Measurements from ENCODE around the gene BDKRB2. TPM values are rescaled to one million over a fixed set of nuclear protein-coding genes. Genes with fewer than 3 reads are reported as not detected.
A peak's percentile ranks its signal among the peaks of the same experiment; 100 is the strongest.

Gene BDKRB2
- total and polyA plus RNA-seq, 8 donors = 3.8 to 9.6 (median 6.6) TPM

DNA sequence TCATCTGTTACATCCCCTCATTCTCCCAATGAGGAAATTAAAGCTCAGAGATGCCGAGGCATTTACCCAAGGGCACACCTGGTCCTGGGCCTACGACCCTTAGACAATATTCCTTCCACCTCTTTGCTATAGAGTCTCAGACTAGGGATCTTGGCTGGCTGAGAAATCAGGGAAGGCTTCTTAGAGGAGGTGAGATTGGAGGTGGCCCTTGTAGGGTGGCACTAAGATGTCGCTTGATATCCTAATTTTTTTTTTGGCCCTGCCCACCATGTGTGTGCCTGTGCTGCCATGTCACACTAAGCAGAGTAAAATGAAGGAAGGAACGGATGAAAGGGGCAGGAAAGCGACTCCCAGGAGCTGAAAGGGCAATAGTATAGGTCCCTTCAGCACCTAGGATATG is 20.6 kb downstream of the BDKRB2 start:
- TF ChIP-seq, protein P1, sequence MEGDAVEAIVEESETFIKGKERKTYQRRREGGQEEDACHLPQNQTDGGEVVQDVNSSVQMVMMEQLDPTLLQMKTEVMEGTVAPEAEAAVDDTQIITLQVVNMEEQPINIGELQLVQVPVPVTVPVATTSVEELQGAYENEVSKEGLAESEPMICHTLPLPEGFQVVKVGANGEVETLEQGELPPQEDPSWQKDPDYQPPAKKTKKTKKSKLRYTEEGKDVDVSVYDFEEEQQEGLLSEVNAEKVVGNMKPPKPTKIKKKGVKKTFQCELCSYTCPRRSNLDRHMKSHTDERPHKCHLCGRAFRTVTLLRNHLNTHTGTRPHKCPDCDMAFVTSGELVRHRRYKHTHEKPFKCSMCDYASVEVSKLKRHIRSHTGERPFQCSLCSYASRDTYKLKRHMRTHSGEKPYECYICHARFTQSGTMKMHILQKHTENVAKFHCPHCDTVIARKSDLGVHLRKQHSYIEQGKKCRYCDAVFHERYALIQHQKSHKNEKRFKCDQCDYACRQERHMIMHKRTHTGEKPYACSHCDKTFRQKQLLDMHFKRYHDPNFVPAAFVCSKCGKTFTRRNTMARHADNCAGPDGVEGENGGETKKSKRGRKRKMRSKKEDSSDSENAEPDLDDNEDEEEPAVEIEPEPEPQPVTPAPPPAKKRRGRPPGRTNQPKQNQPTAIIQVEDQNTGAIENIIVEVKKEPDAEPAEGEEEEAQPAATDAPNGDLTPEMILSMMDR (IDR thresholded peaks at IDR 0.05) = no peak
- Histone ChIP-seq H3K4me1 (no peaks in the 10 kb centered on the region), H3K9me3 (no peaks in the 10 kb centered on the region), H3K27me3 (no peaks in the 10 kb centered on the region), H3K4me3 (no peak overlapping the region), H3K36me3 (no peaks in the 10 kb centered on the region), H3K27ac (no peak overlapping the region)
- DNase-seq (no peak), ATAC-seq (no peak), FAIRE-seq (no peak)
- 90 to 95% methylated on average over 5 of the region's 5 CpGs for WGBS, 2 donors
- intact Hi-C loops (cut with DNase I) = no loop called here

DNA sequence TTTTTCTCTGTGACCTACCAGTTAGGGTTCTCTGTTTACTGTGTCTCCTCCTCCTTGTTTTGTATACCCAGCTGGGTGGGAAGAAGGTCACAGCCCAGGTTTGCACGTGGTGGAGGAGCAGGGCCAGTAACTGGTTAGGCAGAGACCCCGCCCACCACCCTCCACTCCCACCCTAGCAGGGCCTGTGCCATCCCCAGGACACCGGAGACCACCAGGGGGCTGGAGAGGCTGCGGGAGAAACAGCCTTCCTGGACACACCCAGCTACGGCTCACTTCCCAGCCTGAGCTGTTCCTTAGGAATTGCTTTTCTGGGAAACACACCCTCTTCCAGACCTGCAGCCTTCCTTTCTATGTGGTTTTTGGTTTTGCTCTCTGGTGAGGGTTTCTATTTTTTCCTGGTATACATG is 21.1 kb downstream of the BDKRB2 start:
- TF ChIP-seq, protein P1 (IDR thresholded peaks at IDR 0.05) = no peak
- intact Hi-C loops (cut with DNase I) = no loop called here
- Histone ChIP-seq H3K36me3 (no peaks in the 10 kb centered on the region), H3K4me3 (no peak overlapping the region), H3K27ac (no peak overlapping the region), H3K27me3 (no peaks in the 10 kb centered on the region), H3K4me1 (no peaks in the 10 kb centered on the region), H3K9me3 (no peaks in the 10 kb centered on the region)
- DNase-seq = no peak
- no peak for FAIRE-seq
- 49 to 56% methylated on average over 5 of the region's 5 CpGs for WGBS, 2 donors
- ATAC-seq = peak in 2 of 4 donors; percentile 24 to 28

DNA sequence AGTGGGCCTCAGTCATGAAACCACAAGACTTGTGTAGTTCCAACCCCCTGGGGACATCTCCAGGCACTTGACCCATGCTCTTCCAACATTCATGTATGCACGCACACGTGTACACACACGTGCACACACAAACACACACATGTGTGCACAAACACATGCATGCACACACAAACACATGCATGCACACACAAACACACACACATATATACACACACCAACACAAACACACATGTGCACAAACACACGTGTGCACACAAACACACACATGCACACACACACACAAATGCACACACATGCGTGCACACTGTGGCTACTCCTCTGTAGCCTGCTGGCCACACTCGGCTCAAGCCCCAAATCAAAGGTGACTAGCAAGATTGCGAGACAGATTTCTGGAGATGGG is 22.8 kb downstream of the BDKRB2 start:
- WGBS, 2 donors = 81 to 91% methylated on average over 7 of the region's 7 CpGs
- Histone ChIP-seq H3K27ac (no peak overlapping the region), H3K27me3 (no peaks in the 10 kb centered on the region), H3K4me1 (no peaks in the 10 kb centered on the region), H3K36me3 (no peaks in the 10 kb centered on the region), H3K4me3 (no peak overlapping the region), H3K9me3 (no peaks in the 10 kb centered on the region)
- FAIRE-seq (no peak), DNase-seq (no peak), ATAC-seq (no peak)
- TF ChIP-seq, protein P1 (IDR thresholded peaks at IDR 0.05) = no peak
- intact Hi-C loops (cut with DNase I) = no loop called here

DNA sequence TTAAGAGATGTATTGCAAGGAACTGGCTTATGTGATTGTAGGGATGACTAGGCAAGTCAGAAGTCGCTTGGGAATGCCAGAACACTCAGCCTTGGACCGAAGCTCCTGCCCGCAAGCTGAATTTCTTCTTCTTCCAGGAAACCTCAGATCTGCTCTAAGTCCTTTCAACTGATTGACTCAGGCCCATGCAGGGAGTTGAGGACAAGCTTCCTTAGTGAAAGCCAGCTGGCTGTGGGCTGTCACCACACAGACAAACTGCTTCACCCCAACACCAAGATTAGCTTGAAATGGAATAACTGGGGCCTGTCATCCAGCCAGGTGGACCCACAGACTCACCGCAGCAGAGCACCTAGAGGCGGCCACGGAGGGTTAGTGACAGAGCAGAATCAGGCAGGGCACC is 24.7 kb downstream of the BDKRB2 start:
- Histone ChIP-seq H3K36me3 (no peaks in the 10 kb centered on the region), H3K4me1 (no peaks in the 10 kb centered on the region), H3K4me3 (no peak overlapping the region), H3K27ac (no peak overlapping the region), H3K9me3 (no peaks in the 10 kb centered on the region), H3K27me3 (no peaks in the 10 kb centered on the region)
- ATAC-seq (no peak), DNase-seq (no peak), FAIRE-seq (no peak)
- intact Hi-C loops (cut with DNase I) = no loop called here
- TF ChIP-seq, protein P1 (IDR thresholded peaks at IDR 0.05) = no peak
- 93 to 97% methylated on average over 6 of the region's 6 CpGs for WGBS, 2 donors

DNA sequence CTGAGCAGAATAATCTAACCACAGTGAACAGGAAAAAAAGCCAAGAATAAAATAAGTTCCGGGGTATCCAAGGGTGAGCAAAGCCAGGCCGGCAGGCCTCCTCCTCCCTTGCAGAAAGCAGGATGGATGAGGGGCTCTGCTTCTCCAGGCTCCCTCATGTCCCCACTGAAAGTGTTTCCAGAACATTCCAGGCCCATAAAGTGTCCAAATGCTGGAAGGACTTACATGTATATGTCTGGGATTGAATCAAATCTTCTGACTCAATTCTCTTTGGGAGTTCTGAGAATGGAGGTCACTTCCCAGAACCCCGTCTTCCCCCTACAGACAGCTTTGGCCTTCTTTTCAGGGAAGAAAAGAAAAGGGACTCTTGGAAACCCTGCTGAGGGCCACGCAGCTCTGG is 26.4 kb downstream of the BDKRB2 start:
- intact Hi-C loops (cut with DNase I) = no loop called here
- no peak for FAIRE-seq
- 78 to 89% methylated on average over 4 of the region's 4 CpGs for WGBS, 2 donors
- DNase-seq = no peak
- no peaks in the 10 kb centered on the region for H3K9me3 ChIP-seq
- no peaks in the 10 kb centered on the region for H3K36me3 ChIP-seq
- TF ChIP-seq, protein P1 (IDR thresholded peaks at IDR 0.05) = no peak
- ATAC-seq = peak in 1 of 4 donors; percentile 11
- no peaks in the 10 kb centered on the region for H3K27me3 ChIP-seq
- no peak overlapping the region for H3K27ac ChIP-seq
- H3K4me3 ChIP-seq = no peak overlapping the region
- H3K4me1 ChIP-seq = no peaks in the 10 kb centered on the region

All from pancreas (tissue), 10 donors.